NCI-H1105 (cell line): Measurements from ENCODE around the gene ADAMTSL1.

Experiments
- DNase-seq: peaks from one replicate; lab custom pipeline; 2025; lab: John Stamatoyannopoulos, UW

Gene ADAMTSL1

GRCh38 chr9:18473652-18474279 lies at the start of gene ADAMTSL1:
Gene ADAMTSL1, plus strand, starts transcription at chr9:18474153. Its CDS starts 80 bp downstream, at chr9:18474233.
- no peak for DNase-seq

GRCh38 chr9:18427691-18428090 lies 46.3 kb upstream of the ADAMTSL1 start:
- no peak for DNase-seq

- DNase-seq: no peak
Measured at GRCh38 chr9:18428661-18429060, 45.3 kb upstream of the ADAMTSL1 start.

- DNase-seq: no peak
Measured at GRCh38 chr9:18429070-18429469, 44.9 kb upstream of the ADAMTSL1 start.

GRCh38 chr9:18433620-18434019 lies 40.3 kb upstream of the ADAMTSL1 start:
- DNase-seq: no peak

GRCh38 chr9:18437315-18438201 lies 36.4 kb upstream of the ADAMTSL1 start:
- peak; percentile 13 for DNase-seq

- no peak for DNase-seq
Measured at GRCh38 chr9:18438300-18438925, 35.5 kb upstream of the ADAMTSL1 start.

GRCh38 chr9:18438951-18439350 lies 35.0 kb upstream of the ADAMTSL1 start:
- no peak for DNase-seq

- no peak for DNase-seq
Measured at GRCh38 chr9:18441261-18441660, 32.7 kb upstream of the ADAMTSL1 start.

GRCh38 chr9:18442629-18443491 lies 31.1 kb upstream of the ADAMTSL1 start:
- peak; percentile 43 for DNase-seq

- no peak for DNase-seq
Measured at GRCh38 chr9:18447131-18447530, 26.8 kb upstream of the ADAMTSL1 start.

- DNase-seq: no peak
Measured at GRCh38 chr9:18447541-18447940, 26.4 kb upstream of the ADAMTSL1 start.

GRCh38 chr9:18448101-18448500 lies 25.9 kb upstream of the ADAMTSL1 start:
- no peak for DNase-seq

- DNase-seq: no peak
Measured at GRCh38 chr9:18451406-18451805, 22.5 kb upstream of the ADAMTSL1 start.

- no peak for DNase-seq
Measured at GRCh38 chr9:18452276-18452675, 21.7 kb upstream of the ADAMTSL1 start.

- no peak for DNase-seq
Measured at GRCh38 chr9:18456624-18457237, 17.2 kb upstream of the ADAMTSL1 start.

- DNase-seq: no peak
Measured at GRCh38 chr9:18457510-18457909, 16.4 kb upstream of the ADAMTSL1 start.

- no peak for DNase-seq
Measured at GRCh38 chr9:18459962-18460584, 13.9 kb upstream of the ADAMTSL1 start.

- DNase-seq: no peak
Measured at GRCh38 chr9:18461496-18461895, 12.5 kb upstream of the ADAMTSL1 start.

- no peak for DNase-seq
Measured at GRCh38 chr9:18463991-18464390, 10.0 kb upstream of the ADAMTSL1 start.

GRCh38 chr9:18466101-18466500 lies 7.9 kb upstream of the ADAMTSL1 start:
- DNase-seq: no peak
